Measurements from ENCODE around the gene CHSY3. TPM values are rescaled to one million over a fixed set of nuclear protein-coding genes. Genes with fewer than 3 reads are reported as not detected.

The CHSY3 gene
- total and polyA plus RNA-seq, 3 donors from 2014 or later, result 1.3 to 4.8 (median 2.4) TPM

- no peaks in the 10 kb centered on the region for H3K27me3 ChIP-seq
- intact Hi-C loops (cut with DNase I; ENCODE audit: low total_unique reads), result no loop called here
- DNase-seq, result no peak
- H3K4me3 ChIP-seq, result no peak overlapping the region
- WGBS, 2 donors, result 87 to 90% methylated on average over 3 of the region's 3 CpGs
- H3K36me3 ChIP-seq (ENCODE audit: low read depth, missing control alignments), result no peaks in the 10 kb centered on the region
- no peak overlapping the region for H3K27ac ChIP-seq
- TF ChIP-seq, protein P1, sequence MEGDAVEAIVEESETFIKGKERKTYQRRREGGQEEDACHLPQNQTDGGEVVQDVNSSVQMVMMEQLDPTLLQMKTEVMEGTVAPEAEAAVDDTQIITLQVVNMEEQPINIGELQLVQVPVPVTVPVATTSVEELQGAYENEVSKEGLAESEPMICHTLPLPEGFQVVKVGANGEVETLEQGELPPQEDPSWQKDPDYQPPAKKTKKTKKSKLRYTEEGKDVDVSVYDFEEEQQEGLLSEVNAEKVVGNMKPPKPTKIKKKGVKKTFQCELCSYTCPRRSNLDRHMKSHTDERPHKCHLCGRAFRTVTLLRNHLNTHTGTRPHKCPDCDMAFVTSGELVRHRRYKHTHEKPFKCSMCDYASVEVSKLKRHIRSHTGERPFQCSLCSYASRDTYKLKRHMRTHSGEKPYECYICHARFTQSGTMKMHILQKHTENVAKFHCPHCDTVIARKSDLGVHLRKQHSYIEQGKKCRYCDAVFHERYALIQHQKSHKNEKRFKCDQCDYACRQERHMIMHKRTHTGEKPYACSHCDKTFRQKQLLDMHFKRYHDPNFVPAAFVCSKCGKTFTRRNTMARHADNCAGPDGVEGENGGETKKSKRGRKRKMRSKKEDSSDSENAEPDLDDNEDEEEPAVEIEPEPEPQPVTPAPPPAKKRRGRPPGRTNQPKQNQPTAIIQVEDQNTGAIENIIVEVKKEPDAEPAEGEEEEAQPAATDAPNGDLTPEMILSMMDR (IDR thresholded peaks at IDR 0.05), result no peak
- no peak for TF ChIP-seq POLR2A (IDR thresholded peaks at IDR 0.05)
- H3K4me1 ChIP-seq, result no peaks in the 10 kb centered on the region
- H3K9me3 ChIP-seq, result no peaks in the 10 kb centered on the region
Observed at GRCh38 chr5:130002876-130003275, 98.6 kb downstream of the CHSY3 start.

- intact Hi-C loops (cut with DNase I; ENCODE audit: low total_unique reads), result no loop called here
- Histone ChIP-seq H3K27me3 (no peaks in the 10 kb centered on the region), H3K27ac (no peak overlapping the region), H3K36me3 (ENCODE audit: low read depth, missing control alignments) (no peaks in the 10 kb centered on the region), H3K9me3 (no peaks in the 10 kb centered on the region), H3K4me3 (no peak overlapping the region), H3K4me1 (no peaks in the 10 kb centered on the region)
- no peak for DNase-seq
- 86 to 98% methylated on average over 3 of the region's 3 CpGs for WGBS, 2 donors
- TF ChIP-seq, protein P1 (IDR thresholded peaks at IDR 0.05), result no peak
- TF ChIP-seq POLR2A (IDR thresholded peaks at IDR 0.05), result no peak
Observed at GRCh38 chr5:130011986-130012385, 107.7 kb downstream of the CHSY3 start.

- H3K4me3 ChIP-seq, result no peak overlapping the region
- H3K9me3 ChIP-seq, result no peaks in the 10 kb centered on the region
- H3K27me3 ChIP-seq, result no peaks in the 10 kb centered on the region
- intact Hi-C loops (cut with DNase I; ENCODE audit: low total_unique reads), result no loop called here
- H3K36me3 ChIP-seq (ENCODE audit: low read depth, missing control alignments), result no peaks in the 10 kb centered on the region
- H3K27ac ChIP-seq, result no peak overlapping the region
- no peaks in the 10 kb centered on the region for H3K4me1 ChIP-seq
- 78% methylated on average over 4 of the region's 4 CpGs for WGBS, 2 donors
- TF ChIP-seq, protein P1 (IDR thresholded peaks at IDR 0.05), result no peak
- no peak for TF ChIP-seq POLR2A (IDR thresholded peaks at IDR 0.05)
- no peak for DNase-seq
Observed at GRCh38 chr5:130017173-130017572, 112.9 kb downstream of the CHSY3 start.

DNA sequence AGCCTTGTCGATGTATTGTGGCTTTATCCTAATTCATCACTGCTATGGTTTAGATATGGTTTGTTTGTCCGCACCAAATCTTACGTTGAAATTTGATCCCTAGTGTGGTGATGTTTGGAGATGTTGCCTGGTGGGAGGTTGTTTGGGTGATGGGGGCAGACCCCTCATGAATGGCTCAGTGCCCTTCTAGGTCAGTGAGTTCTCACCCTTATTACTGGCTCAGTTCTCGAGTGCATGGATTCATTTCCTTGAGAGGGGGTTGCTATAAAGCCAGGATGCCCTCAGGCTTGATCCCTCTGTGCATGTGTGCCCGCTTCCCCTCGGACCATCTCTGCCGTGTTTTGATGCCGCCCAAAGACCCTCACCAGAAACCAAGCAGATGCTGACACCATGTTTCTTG, 114.4 kb downstream of the CHSY3 start:
- Histone ChIP-seq H3K9me3 (no peaks in the 10 kb centered on the region), H3K4me3 (no peak overlapping the region), H3K27me3 (no peaks in the 10 kb centered on the region), H3K36me3 (ENCODE audit: low read depth, missing control alignments) (no peaks in the 10 kb centered on the region), H3K27ac (no peak overlapping the region), H3K4me1 (no peaks in the 10 kb centered on the region)
- 90 to 94% methylated on average over 8 of the region's 8 CpGs for WGBS, 2 donors
- intact Hi-C loops (cut with DNase I; ENCODE audit: low total_unique reads), result no loop called here
- no peak for DNase-seq
- TF ChIP-seq, protein P1 (IDR thresholded peaks at IDR 0.05), result no peak
- TF ChIP-seq POLR2A (IDR thresholded peaks at IDR 0.05), result no peak

- Histone ChIP-seq H3K27ac (no peak overlapping the region), H3K9me3 (no peaks in the 10 kb centered on the region), H3K36me3 (ENCODE audit: low read depth, missing control alignments) (no peaks in the 10 kb centered on the region), H3K4me3 (no peak overlapping the region), H3K4me1 (no peaks in the 10 kb centered on the region), H3K27me3 (no peaks in the 10 kb centered on the region)
- no peak for DNase-seq
- TF ChIP-seq POLR2A (IDR thresholded peaks at IDR 0.05), result no peak
- TF ChIP-seq, protein P1 (IDR thresholded peaks at IDR 0.05), result no peak
- intact Hi-C loops (cut with DNase I; ENCODE audit: low total_unique reads), result no loop called here
Observed at GRCh38 chr5:130021000-130021399, 116.7 kb downstream of the CHSY3 start.
